HepG2 (cell line): ENCODE measurements around the gene THPO. TPM values are rescaled to one million over a fixed set of nuclear protein-coding genes. Genes with fewer than 3 reads are reported as not detected.

Experiments
- ATAC-seq: fragments of 200-7000 bp; cut with Tn5 transposase; 3 replicates; pipeline ENCODE4 v1.9.1; 2020; ENCODE audit warnings: mild to moderate bottlenecking, moderate library complexity
- BruUV-seq: library from RNA; stranded (reverse); fragments of 400-500 nt; replicated peaks from 2 replicates; lab custom pipeline; 2021; lab: Mats Ljungman, UMichigan
- CTCF ChIA-PET: fragments of 300-600 bp; formaldehyde crosslinking; extraction: SDS; loops from one replicate; lab custom pipeline; 2021; ENCODE audit warnings: low total read pairs, inconsistent platforms, low intra/inter-chr PET ratio; lab: Yijun Ruan, JAX
- POLR2A ChIA-PET: fragments of 350-600 bp; sonication (Branson Sonifier 250); formaldehyde crosslinking; loops from one replicate; lab custom pipeline; 2020; ENCODE audit warnings: antibody characterized with exemption, inconsistent platforms; lab: Yijun Ruan, JAX
- DNase-seq: peaks from one replicate; pipeline ENCODE4 v3.0.0-alpha.2; 2015; ENCODE audit warnings: low spot score
- FAIRE-seq: peaks from 3 replicates; lab custom pipeline; 2011; peaks lifted over from hg19 to GRCh38; lab: Jason Lieb, UNC
- H2AFZ ChIP-seq: one replicate; pipeline ENCODE4 v1.6.1; 2011; ENCODE audit warnings: low read length, inconsistent platforms
- H3K27ac ChIP-seq: fragments of 300-600 bp; 3 replicates; pipeline ENCODE4 v1.8.0; 2011; ENCODE audit warnings: mixed run types, mild to moderate bottlenecking, mixed read lengths, low read length, inconsistent platforms; ENCODE audit not compliant: insufficient read depth; ENCODE audit errors: extremely low read length
- H3K27me3 ChIP-seq, 2 experiments: fragments of 200-600 bp in 1 of 2; 2 replicates in 1 of 2; 3 replicates in 1 of 2; pipeline versions ENCODE4 v1.6.0 to v1.8.0; 2011; ENCODE audit warnings: low read length in 2 of 2, mild to moderate bottlenecking in 2 of 2, moderate library complexity in 2 of 2, inconsistent platforms in 1 of 2; ENCODE audit not compliant: insufficient read depth in 2 of 2, control insufficient read depth in 1 of 2
- H3K36me3 ChIP-seq, 2 experiments: fragments of 200-600 bp in 1 of 2; replicated peaks in 1 of 2; 2 replicates in 1 of 2; 3 replicates in 1 of 2; pipeline versions ENCODE4 v1.5.1 to v1.8.0; 2011; ENCODE audit warnings: low read length in 2 of 2, inconsistent platforms in 1 of 2; ENCODE audit not compliant: insufficient read depth in 2 of 2, control insufficient read depth in 1 of 2
- H3K4me1 ChIP-seq: 2 replicates; pipeline ENCODE4 v1.5.1; 2012; ENCODE audit warnings: low read length, inconsistent platforms; ENCODE audit not compliant: insufficient read depth
- H3K4me2 ChIP-seq: 2 replicates; pipeline ENCODE4 v1.6.0; 2011; ENCODE audit warnings: low read depth, low read length, inconsistent platforms
- H3K4me3 ChIP-seq, 3 experiments: fragments of 200-600 bp in 1 of 3; sonication (generic), shearing (Covaris generic) in 1 of 3; replicated peaks in 1 of 3; 2 replicates each; pipeline ENCODE4 v1.5.1; 2011 to 2016; ENCODE audit warnings: low read length in 3 of 3, inconsistent platforms in 2 of 3, low read depth in 2 of 3, mild to moderate bottlenecking in 2 of 3, control low read depth in 1 of 3, mixed read lengths in 1 of 3; ENCODE audit not compliant: insufficient read depth in 1 of 3
- H3K79me2 ChIP-seq: one replicate; pipeline ENCODE4 v1.6.1; 2011; ENCODE audit warnings: low read length, inconsistent platforms; ENCODE audit not compliant: insufficient read depth
- H3K9ac ChIP-seq: 2 replicates; pipeline ENCODE4 v1.6.0; 2011; ENCODE audit warnings: mild to moderate bottlenecking, low read depth, low read length, inconsistent platforms; ENCODE audit not compliant: insufficient read depth
- H3K9me3 ChIP-seq: 2 replicates; pipeline ENCODE4 v1.5.1; 2012; ENCODE audit warnings: mild to moderate bottlenecking, low read length
- H4K20me1 ChIP-seq: 2 replicates; pipeline ENCODE4 v1.6.0; 2011; ENCODE audit warnings: inconsistent platforms, mild to moderate bottlenecking, low read length, moderate library complexity; ENCODE audit not compliant: insufficient read depth
- AGO2 ChIP-seq: fragments of 200-400 bp; formaldehyde crosslinking; optimal IDR thresholded peaks from 2 replicates; pipeline ENCODE3; 2017; ENCODE audit warnings: mild to moderate bottlenecking, low read depth, low read length, moderate library complexity
- CC2D1A ChIP-seq: sonication (generic); formaldehyde crosslinking; IDR thresholded peaks from 2 replicates; pipeline ENCODE4 v1.8.1; 2023; ENCODE audit warnings: mild to moderate bottlenecking, missing genetic modification reagents
- JUNB ChIP-seq: sonication (generic); formaldehyde crosslinking; IDR thresholded peaks from 2 replicates; pipeline ENCODE4 v1.8.0; 2022; ENCODE audit warnings: missing genetic modification reagents, mild to moderate bottlenecking, borderline replicate concordance
- MIER3 ChIP-seq: IDR thresholded peaks from 2 replicates; pipeline ENCODE4 v1.6.1; 2016; ENCODE audit warnings: missing compliant biosample characterization, borderline replicate concordance
- RAD51 ChIP-seq: fragments of 450-650 bp; IDR thresholded peaks from 2 replicates; pipeline ENCODE4 v1.6.1; 2016; ENCODE audit warnings: borderline replicate concordance
- REPIN1 ChIP-seq: sonication (generic); formaldehyde crosslinking; IDR thresholded peaks from 2 replicates; pipeline ENCODE4 v1.8.0; 2022; ENCODE audit warnings: missing genetic modification reagents, low read depth, mild to moderate bottlenecking, borderline replicate concordance
- RFX5 ChIP-seq: IDR thresholded peaks from 2 replicates; pipeline ENCODE4 v1.6.1; 2011; ENCODE audit warnings: low read depth, low read length, improper control_type of control experiment
- SMARCC2 ChIP-seq: fragments of 450-650 bp; IDR thresholded peaks from 2 replicates; pipeline ENCODE4 v1.6.1; 2017; ENCODE audit warnings: antibody characterized with exemption, mild to moderate bottlenecking
- TAF1 ChIP-seq: sonication (generic); formaldehyde crosslinking; IDR thresholded peaks from 2 replicates; pipeline ENCODE4 v1.4.0; 2020; ENCODE audit warnings: missing genetic modification reagents
- ZC3H13 ChIP-seq: sonication (generic); formaldehyde crosslinking; IDR thresholded peaks from 2 replicates; pipeline ENCODE4 v1.8.1; 2023; ENCODE audit warnings: mild to moderate bottlenecking, missing genetic modification reagents, moderate library complexity
- ZNF816 ChIP-seq: sonication (generic); formaldehyde crosslinking; IDR thresholded peaks from 2 replicates; pipeline ENCODE4 v1.8.0; 2022; ENCODE audit warnings: missing genetic modification reagents, mild to moderate bottlenecking, borderline replicate concordance
- WGBS: methylation state at CpG from one replicate; pipeline ENCODE4 v1.1.6; 2017; ENCODE audit warnings: low lambda C conversion rate; 5-methylcytosine and 5-hydroxymethylcytosine counted together
- in situ Hi-C: cut with HindIII; loops from 2 replicates; pipeline ENCODE4 v1.10.0; 2017; ENCODE audit warnings: low pct_unique_long_range_greater_than_20kb; ENCODE audit not compliant: extremely low pct_ligation_motif_present
- intact Hi-C: fragments of 100-400 bp; cut with micrococcal nuclease; formaldehyde crosslinking; loops from one replicate; pipeline ENCODE4 v1.10.0; 2022; ENCODE audit not compliant: unreplicated experiment
- polyA plus RNA-seq, 8 experiments: library from polyadenylated mRNA; depleted of rRNA in 3 of 8; stranded (reverse) in 7 of 8; unstranded in 1 of 8; fragments of >200 nt; fragmentation: Illumina TruSeq in 4 of 8; extraction: Trizol in 4 of 8; gene quantifications; 2 replicates each; pipeline versions ENCODE4 v1.2.1 to v1.2.3, GENCODE V29; 2011 to 2016; ENCODE audit warnings: low read depth in 4 of 8, missing spikeins in 1 of 8, mixed read lengths in 1 of 8; ENCODE audit not compliant: insufficient read depth in 1 of 8
- total RNA-seq, 5 experiments: library from RNA; depleted of rRNA; stranded (reverse); fragments of >200 nt; fragmentation: Illumina TruSeq; extraction: Trizol; gene quantifications; 2 replicates each; pipeline ENCODE4 v1.2.3, GENCODE V29; 2016; ENCODE audit warnings: low read depth in 1 of 5
- TF ChIP-seq, protein P1 (sequence below): sonication (generic); formaldehyde crosslinking; IDR thresholded peaks from 2 replicates; pipeline ENCODE4 v1.4.0; 2020; ENCODE audit warnings: missing genetic modification reagents; ENCODE audit errors: not compliant biosample characterization
- TF ChIP-seq, protein P2 (sequence below): sonication (generic); formaldehyde crosslinking; IDR thresholded peaks from 2 replicates; pipeline ENCODE4 v1.4.0; 2020; ENCODE audit warnings: missing genetic modification reagents

THPO gene
- total and polyA plus RNA-seq, 2 of the 13 experiments (the other 11 are each of a cell fraction or from before 2014, with no cell fraction given): 2.8 to 4.8 TPM

DNA sequence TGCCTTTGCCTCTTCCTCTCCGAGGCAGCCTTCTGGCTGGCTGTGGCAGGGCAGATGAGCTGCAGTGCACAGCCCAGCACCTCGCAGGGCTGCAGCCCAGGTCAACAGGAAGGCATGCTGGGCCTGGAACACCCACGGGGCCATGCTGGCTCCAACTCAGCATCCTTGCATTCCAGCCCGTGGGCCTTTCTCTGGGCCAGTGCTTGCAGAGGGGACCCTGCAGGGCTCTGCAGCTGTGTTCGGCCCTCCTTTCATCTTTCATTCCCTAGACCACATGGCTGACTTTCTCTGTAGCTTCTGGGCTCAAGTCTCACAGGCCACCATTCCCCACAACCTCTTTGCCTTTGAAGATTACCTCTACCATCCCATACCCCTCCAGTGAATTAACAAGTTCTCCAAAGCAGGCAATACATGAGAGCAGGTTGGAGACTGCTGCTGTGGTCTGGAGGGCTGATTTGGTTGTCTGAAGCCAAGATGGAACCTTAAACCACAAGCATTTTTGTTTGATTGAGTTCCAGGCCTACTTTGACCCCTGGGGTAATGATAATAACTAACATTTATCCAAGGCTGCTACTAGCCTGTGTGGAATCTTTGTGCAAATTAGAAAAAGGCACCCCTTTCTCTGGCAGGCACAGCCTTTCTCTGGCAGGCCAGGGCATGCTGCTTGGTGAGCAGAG lies 34.7 kb downstream of the THPO start:
- no TSS peak for BruUV-seq
- DNase-seq: no peak
- TF ChIP-seq TAF1 (CRISPR knock-in tag) (no peak), MIER3 (CRISPR knock-in tag) (no peak), RAD51 (no peak), AGO2 (peak; percentile 72)
- Histone ChIP-seq H2AFZ (no peak overlapping the region), H3K4me2 (no peak overlapping the region), H4K20me1 (no peaks in the 10 kb centered on the region), H3K9me3 (no peaks in the 10 kb centered on the region), H3K4me1 (peaks cover 11% of the 10 kb centered on the region), H3K9ac (no peak overlapping the region), H3K27me3 (no peaks in the 10 kb centered on the region), H3K36me3 (peaks cover 4 to 16% of the 10 kb centered on the region in 2 experiments; a peak in 4 of 5 replicates), H3K27ac (no peak overlapping the region), H3K79me2 (no peaks in the 10 kb centered on the region), H3K4me3 (no peak overlapping the region)
- FAIRE-seq: no peak
- WGBS: 88% methylated on average over 4 of the region's 5 CpGs
- ChIA-PET CTCF (no interaction called here), POLR2A (no interaction called here)
- ATAC-seq: no peak
- in situ Hi-C loops: no loop called here
- intact Hi-C loops: no loop called here

DNA sequence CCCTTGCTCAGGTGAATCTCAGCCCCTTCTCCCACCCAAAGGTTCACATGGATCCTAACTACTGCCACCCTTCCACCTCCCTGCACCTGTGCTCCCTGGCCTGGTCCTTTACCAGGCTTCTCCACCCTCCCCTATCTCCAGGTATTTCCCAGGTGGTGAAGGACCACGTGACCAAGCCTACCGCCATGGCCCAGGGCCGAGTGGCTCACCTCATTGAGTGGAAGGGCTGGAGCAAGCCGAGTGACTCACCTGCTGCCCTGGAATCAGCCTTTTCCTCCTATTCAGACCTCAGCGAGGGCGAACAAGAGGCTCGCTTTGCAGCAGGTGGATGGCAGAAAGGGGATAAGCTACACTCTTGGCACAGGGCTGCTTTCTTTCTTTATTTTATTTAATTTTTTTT lies 36.1 kb downstream of the THPO start:
- no peaks in the 10 kb centered on the region for H4K20me1 ChIP-seq
- in situ Hi-C loops (no loop called here), intact Hi-C loops (no loop called here)
- POLR2A ChIA-PET: no interaction called here
- peaks cover 22% of the 10 kb centered on the region for H3K4me1 ChIP-seq
- CTCF ChIA-PET: no interaction called here
- BruUV-seq: no TSS peak
- H3K79me2 ChIP-seq: peaks cover 8% of the 10 kb centered on the region
- no peak overlapping the region for H3K9ac ChIP-seq
- H3K27me3 ChIP-seq: no peaks in the 10 kb centered on the region
- H3K4me3 ChIP-seq: no peak overlapping the region
- no peak overlapping the region for H2AFZ ChIP-seq
- ATAC-seq: no peak
- no peak overlapping the region for H3K27ac ChIP-seq
- H3K9me3 ChIP-seq: no peaks in the 10 kb centered on the region
- WGBS: 88% methylated on average over 7 of the region's 7 CpGs
- no peak overlapping the region for H3K4me2 ChIP-seq
- no peak for DNase-seq
- H3K36me3 ChIP-seq: peaks cover 4 to 16% of the 10 kb centered on the region in 2 experiments; a peak in 4 of 5 replicates
- no peak for FAIRE-seq
- TF ChIP-seq RFX5 (no peak), REPIN1 (CRISPR knock-in tag) (no peak), ZC3H13 (CRISPR knock-in tag) (no peak), SMARCC2 (no peak), JUNB (no peak), CC2D1A (CRISPR knock-in tag) (no peak), ZNF816 (CRISPR knock-in tag) (no peak)
- TF ChIP-seq, protein P1, sequence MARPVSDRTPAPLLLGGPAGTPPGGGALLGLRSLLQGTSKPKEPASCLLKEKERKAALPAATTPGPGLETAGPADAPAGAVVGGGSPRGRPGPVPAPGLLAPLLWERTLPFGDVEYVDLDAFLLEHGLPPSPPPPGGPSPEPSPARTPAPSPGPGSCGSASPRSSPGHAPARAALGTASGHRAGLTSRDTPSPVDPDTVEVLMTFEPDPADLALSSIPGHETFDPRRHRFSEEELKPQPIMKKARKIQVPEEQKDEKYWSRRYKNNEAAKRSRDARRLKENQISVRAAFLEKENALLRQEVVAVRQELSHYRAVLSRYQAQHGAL: no peak
- TF ChIP-seq, protein P2, sequence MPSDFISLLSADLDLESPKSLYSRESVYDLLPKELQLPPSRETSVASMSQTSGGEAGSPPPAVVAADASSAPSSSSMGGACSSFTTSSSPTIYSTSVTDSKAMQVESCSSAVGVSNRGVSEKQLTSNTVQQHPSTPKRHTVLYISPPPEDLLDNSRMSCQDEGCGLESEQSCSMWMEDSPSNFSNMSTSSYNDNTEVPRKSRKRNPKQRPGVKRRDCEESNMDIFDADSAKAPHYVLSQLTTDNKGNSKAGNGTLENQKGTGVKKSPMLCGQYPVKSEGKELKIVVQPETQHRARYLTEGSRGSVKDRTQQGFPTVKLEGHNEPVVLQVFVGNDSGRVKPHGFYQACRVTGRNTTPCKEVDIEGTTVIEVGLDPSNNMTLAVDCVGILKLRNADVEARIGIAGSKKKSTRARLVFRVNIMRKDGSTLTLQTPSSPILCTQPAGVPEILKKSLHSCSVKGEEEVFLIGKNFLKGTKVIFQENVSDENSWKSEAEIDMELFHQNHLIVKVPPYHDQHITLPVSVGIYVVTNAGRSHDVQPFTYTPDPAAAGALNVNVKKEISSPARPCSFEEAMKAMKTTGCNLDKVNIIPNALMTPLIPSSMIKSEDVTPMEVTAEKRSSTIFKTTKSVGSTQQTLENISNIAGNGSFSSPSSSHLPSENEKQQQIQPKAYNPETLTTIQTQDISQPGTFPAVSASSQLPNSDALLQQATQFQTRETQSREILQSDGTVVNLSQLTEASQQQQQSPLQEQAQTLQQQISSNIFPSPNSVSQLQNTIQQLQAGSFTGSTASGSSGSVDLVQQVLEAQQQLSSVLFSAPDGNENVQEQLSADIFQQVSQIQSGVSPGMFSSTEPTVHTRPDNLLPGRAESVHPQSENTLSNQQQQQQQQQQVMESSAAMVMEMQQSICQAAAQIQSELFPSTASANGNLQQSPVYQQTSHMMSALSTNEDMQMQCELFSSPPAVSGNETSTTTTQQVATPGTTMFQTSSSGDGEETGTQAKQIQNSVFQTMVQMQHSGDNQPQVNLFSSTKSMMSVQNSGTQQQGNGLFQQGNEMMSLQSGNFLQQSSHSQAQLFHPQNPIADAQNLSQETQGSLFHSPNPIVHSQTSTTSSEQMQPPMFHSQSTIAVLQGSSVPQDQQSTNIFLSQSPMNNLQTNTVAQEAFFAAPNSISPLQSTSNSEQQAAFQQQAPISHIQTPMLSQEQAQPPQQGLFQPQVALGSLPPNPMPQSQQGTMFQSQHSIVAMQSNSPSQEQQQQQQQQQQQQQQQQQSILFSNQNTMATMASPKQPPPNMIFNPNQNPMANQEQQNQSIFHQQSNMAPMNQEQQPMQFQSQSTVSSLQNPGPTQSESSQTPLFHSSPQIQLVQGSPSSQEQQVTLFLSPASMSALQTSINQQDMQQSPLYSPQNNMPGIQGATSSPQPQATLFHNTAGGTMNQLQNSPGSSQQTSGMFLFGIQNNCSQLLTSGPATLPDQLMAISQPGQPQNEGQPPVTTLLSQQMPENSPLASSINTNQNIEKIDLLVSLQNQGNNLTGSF: no peak
